HepG2 (cell line): Measurements from ENCODE around the gene GRIN3B.
"Not testable (repeated sequence)": the region's sequence is repeated elsewhere in the genome, so short reads cannot be mapped to it uniquely, and the experiment has no call there.

Experiments used
- ARID5B ChIP-seq: IDR thresholded peaks from 2 replicates; pipeline ENCODE4 v1.4.0; 2020; ENCODE audit warnings: mild to moderate bottlenecking, missing genetic modification reagents
- CTCF ChIP-seq: sonication (generic); formaldehyde crosslinking; IDR thresholded peaks from 2 replicates; pipeline ENCODE4 v1.5.0; 2020; ENCODE audit warnings: mild to moderate bottlenecking, missing genetic modification reagents, moderate library complexity
- EP300 ChIP-seq, 3 experiments: sonication (generic) in 1 of 3; formaldehyde crosslinking in 1 of 3; IDR thresholded peaks; 2 replicates each; pipeline versions ENCODE4 v1.5.1 to v1.6.1; 2011 to 2020; ENCODE audit warnings: low read depth in 2 of 3, low read length in 2 of 3, borderline replicate concordance in 1 of 3, improper control_type of control experiment in 1 of 3, mild to moderate bottlenecking in 1 of 3, missing genetic modification reagents in 1 of 3, moderate library complexity in 1 of 3
- FOXO1 ChIP-seq: sonication (generic); formaldehyde crosslinking; IDR thresholded peaks from 2 replicates; pipeline ENCODE4 v1.4.0; 2020; ENCODE audit warnings: missing genetic modification reagents
- NFIC ChIP-seq: IDR thresholded peaks from 2 replicates; pipeline ENCODE4 v1.6.1; 2012; ENCODE audit warnings: mild to moderate bottlenecking, low read length, inconsistent platforms
- ONECUT2 ChIP-seq: sonication (generic); formaldehyde crosslinking; IDR thresholded peaks from 2 replicates; pipeline ENCODE4 v1.4.0; 2020; ENCODE audit warnings: missing genetic modification reagents
- PAWR ChIP-seq: sonication (generic); formaldehyde crosslinking; IDR thresholded peaks from 2 replicates; pipeline ENCODE4 v1.4.0; 2020; ENCODE audit warnings: missing genetic modification reagents, mild to moderate bottlenecking, borderline replicate concordance
- TAF15 ChIP-seq: fragments of 200-400 bp; formaldehyde crosslinking; IDR thresholded peaks from one replicate; pipeline ENCODE4 v1.6.1; 2018; ENCODE audit warnings: mild to moderate bottlenecking, low read depth, low read length; ENCODE audit not compliant: poor library complexity, severe bottlenecking
- ZNF225 ChIP-seq: sonication (generic); formaldehyde crosslinking; IDR thresholded peaks from 2 replicates; pipeline ENCODE4 v1.4.0; 2020; ENCODE audit warnings: mild to moderate bottlenecking, missing genetic modification reagents
- ZNF563 ChIP-seq: sonication (generic); formaldehyde crosslinking; IDR thresholded peaks from 2 replicates; pipeline ENCODE4 v1.8.0; 2022; ENCODE audit warnings: mild to moderate bottlenecking, moderate library complexity, missing genetic modification reagents
- ZNF777 ChIP-seq: sonication (generic); formaldehyde crosslinking; IDR thresholded peaks from 2 replicates; pipeline ENCODE4 v1.4.0; 2020; ENCODE audit warnings: missing genetic modification reagents

- TF ChIP-seq ZNF777 (CRISPR knock-in tag); FOXO1; CTCF; ZNF563 (CRISPR knock-in tag); PAWR (CRISPR knock-in tag); NFIC; ONECUT2 (CRISPR knock-in tag); ZNF225 (CRISPR knock-in tag); EP300 (IDR thresholded peaks at IDR 0.05; ENCODE audit: low read depth in 2 of 2, low read length in 2 of 2); EP300 (CRISPR knock-in tag; IDR thresholded peaks at IDR 0.05; ENCODE audit: borderline replicate concordance); ARID5B; TAF15: not testable (repeated sequence)
Measured at GRCh38 chr19:957578-957977, 42.6 kb upstream of the GRIN3B start.
